ENCODE data around the gene CLPSL1.

CLPSL1 gene

GRCh38 chr6:35797837-35798526 is 17.2 kb downstream of the CLPSL1 start:
- no peak for DNase-seq

- no peak for DNase-seq
These were observed 17.9 kb downstream of the CLPSL1 start for GRCh38 chr6:35798706-35799105.

- DNase-seq: no peak
These were observed 20.3 kb downstream of the CLPSL1 start for GRCh38 chr6:35801148-35801547.

GRCh38 chr6:35804996-35805736 is 24.3 kb downstream of the CLPSL1 start, which contains the start of gene LHFPL5:
LHFPL5 (plus strand) TSS chr6:35805352; CDS start chr6:35805671, 319 bp downstream.
- peak; percentile 60 for DNase-seq

GRCh38 chr6:35808688-35809087 is 27.9 kb downstream of the CLPSL1 start:
- peak; percentile 33 for DNase-seq

GRCh38 chr6:35809809-35810208 is 29.0 kb downstream of the CLPSL1 start:
- DNase-seq: no peak

- DNase-seq: no peak
These were observed 30.3 kb downstream of the CLPSL1 start for GRCh38 chr6:35810971-35811698.

- no peak for DNase-seq
These were observed 30.8 kb downstream of the CLPSL1 start for GRCh38 chr6:35811699-35811995.

GRCh38 chr6:35817515-35817914 is 36.7 kb downstream of the CLPSL1 start:
- DNase-seq: no peak

GRCh38 chr6:35823601-35824000 is 42.8 kb downstream of the CLPSL1 start:
- DNase-seq: no peak

- no peak for DNase-seq
These were observed 43.9 kb downstream of the CLPSL1 start for GRCh38 chr6:35824552-35825192.

- DNase-seq: no peak
These were observed 48.5 kb downstream of the CLPSL1 start for GRCh38 chr6:35829306-35829705.

GRCh38 chr6:35831257-35832007 is 50.6 kb downstream of the CLPSL1 start:
- DNase-seq: no peak

- no peak for DNase-seq
These were observed 52.7 kb downstream of the CLPSL1 start for GRCh38 chr6:35833536-35833935.
